ENCODE results near the gene TTLL3.

TTLL3 gene

DNA sequence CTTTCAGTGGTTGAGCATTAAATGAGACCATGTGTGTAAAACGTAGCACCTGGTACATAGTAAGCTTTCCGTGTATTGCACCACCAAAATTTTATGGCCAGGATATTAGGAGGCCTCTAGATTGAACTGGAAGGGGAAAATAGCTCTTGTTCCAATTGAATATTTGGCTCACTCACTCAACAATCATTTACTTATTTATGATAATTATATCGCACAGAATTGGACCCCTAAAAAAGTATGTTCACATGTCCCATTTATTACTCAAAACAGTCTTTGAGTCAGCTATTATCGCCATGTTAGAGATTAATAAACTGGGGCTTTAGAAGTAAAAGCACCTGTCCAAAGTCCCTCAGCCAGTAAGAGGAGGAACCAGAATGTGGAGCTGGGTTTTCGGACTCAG, 5.1 kb upstream of the TTLL3 start:
- DNase-seq (ENCODE audit: low read depth in 1 of 2, low spot score in 1 of 2), result no peak

DNA sequence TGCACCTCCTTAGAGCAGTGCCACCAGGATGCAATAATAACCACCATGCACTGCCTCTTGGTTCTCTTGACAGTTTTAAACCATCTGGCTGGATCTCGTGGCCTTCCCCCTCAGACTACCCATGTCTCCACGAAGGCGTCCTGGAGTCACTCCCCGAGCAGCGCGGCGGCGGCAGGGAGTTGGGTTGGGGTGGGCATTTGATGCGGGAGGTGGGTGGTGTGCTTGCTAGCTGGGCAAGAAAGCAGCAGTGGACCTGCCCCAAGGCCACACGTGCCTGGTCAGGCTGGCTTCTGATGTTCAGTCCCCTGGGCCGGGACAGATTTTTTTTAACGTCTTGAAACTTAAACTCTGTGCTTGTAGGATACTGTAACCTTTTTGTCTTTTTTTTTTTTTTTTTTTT, 3.9 kb upstream of the TTLL3 start:
- no peak for DNase-seq (ENCODE audit: low read depth in 1 of 2, low spot score in 1 of 2)

DNA sequence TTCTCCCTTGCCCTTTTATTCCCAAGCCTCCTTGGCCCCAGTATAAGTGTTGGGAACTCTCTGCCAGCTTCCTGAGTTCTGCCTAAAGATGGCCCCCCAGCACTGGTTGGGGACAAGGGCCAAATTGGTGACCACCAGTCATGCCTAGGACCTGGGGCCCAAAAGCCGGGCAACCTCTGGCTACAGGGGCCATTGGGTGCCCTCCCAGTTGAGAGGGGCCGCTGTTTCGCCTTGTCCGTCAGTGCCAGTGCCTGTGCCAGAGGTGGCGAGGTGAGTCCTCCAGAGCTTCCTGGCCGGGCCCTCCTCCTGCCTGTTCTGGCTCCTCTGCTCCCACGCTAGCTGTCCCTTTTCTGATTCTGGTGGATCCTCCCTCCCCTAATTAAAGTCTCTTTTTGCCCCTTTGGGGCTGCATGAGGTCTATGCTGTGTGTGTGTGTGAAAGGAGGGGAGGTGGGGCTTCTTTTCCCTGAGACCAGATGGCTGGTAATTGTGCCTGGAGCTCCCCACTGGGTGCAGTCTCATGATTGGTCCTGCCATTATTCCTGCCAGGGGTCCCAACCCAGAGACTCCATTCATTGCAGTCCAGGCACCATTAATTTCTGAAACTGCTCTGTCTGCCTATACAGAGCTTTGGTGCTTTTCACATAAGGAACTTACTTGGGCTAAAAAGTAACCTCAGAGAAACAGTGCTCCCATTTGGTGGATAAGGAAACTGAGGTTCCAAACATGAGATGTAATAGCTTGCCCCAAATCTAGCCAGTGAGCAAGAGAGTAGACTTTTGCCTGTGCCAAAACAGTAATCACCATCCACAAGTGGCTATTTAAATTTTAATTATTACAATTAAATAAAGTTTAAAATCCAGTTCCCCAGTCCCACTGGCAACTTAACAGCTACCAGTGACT, 3.1 kb upstream of the TTLL3 start:
- no peak for DNase-seq (ENCODE audit: low read depth in 1 of 2, low spot score in 1 of 2)

DNA sequence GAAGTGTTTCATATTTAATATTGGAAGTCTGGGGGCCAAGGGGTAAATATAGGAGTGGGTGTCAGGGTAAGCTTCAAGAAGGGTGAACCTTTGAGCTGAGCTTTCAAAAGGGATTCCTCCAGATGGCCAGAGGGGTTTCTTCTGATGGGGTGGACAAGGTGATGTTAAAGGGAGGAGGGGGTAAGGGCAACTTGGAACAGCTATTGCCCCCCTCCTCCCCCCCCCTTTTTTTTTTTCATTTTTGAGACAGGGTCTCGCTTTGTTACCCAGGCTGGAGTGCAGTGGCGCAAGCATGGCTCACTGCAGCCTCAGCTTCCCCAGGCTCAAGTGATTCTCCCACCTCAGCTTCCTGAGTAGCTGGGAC, 2.1 kb upstream of the TTLL3 start:
- DNase-seq (ENCODE audit: low read depth in 1 of 2, low spot score in 1 of 2), result no peak

DNA sequence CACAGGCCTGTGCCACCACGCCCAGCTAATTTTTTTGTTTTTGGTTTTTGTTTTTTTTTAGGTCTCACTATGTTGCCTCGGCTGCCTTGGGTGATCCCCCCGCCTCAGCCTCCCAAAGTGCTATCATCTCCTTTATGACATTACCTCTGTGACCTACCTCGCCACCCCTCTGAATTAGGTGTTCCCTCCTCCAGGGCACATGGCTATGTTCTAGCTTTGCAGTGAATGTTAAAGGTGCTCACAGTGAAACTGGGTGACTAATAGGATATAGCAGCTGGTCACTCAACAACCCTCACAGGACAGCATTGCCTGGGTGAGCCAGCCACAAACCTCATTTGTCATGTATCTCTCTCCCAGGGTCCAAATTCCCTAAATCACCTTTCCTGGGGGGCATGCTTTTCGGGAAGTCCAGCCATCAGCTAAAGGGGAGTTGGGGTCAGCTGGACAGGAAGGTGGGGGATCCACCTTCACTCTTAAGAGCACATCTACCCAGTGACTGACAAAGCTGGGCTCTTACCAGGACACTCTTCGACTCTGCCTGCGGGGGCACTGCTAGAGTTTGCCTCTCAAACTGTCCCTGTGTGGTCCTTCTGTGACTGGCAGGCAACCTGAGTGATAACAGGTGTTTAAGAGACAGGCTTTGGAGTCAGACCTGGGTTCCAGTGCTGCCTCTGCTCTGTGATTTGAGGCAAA, 1.6 kb upstream of the TTLL3 start:
- DNase-seq (ENCODE audit: low read depth in 1 of 2, low spot score in 1 of 2), result peak; percentile 21 to 24

DNA sequence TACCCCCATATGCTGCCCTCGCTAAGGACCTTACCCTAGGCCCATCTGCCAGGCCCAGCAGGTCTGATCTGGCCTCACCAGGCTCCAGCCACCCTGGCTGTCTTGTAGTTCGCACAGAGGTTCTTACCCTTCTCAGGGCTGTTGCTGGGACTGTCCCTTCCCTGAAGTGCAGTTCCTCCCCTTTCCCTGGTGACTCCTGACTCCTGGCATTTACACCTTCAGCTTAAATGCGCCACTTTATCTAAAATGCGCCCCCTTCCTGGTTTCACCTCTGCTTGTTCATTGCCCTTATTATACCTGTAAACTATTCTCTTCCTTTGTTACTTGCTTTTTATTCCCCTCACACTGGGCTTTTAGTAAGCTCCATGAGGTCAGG, 835 bp upstream of the TTLL3 start:
- no peak for DNase-seq (ENCODE audit: low read depth in 1 of 2, low spot score in 1 of 2)

DNA sequence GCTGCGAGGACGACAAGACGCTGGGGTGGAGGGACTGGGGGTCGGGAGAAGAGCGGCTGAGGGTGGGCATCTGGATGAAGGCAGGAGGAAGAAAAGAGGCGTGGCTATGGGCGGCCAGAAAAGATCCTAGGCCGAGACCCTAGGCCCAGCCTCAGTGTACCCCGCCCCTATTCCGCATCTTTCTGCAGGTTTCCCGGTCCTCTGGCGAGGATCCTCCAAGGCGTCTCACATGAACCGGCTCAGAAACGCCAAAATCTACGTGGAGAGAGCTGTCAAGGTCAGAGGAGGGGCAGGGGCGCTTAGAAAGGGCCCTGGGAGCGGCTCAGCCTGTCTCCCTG, 340 bp downstream of the TTLL3 start:
- no peak for DNase-seq (ENCODE audit: low read depth in 1 of 2, low spot score in 1 of 2)

DNA sequence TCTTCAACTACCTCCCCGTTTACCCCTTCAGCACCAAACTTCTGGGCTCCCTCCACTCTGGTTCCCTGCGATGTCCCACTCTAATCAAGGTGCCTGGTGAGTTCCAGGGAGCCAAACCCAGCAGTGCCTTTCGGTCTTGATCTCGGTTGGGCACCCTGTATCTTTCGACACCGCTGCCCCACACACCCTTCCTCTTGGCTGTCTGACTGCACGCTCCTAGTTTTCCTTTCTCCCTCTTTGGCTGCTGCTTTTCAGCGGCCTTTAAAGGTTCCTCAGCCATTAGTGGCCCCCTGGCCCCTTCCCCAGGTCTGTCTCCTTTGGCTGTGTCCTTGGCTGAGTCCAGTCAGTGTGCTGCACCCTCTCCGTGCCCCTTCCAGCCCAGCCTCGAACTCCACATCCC, 784 bp downstream of the TTLL3 start:
- DNase-seq (ENCODE audit: low read depth in 1 of 2, low spot score in 1 of 2), result no peak

DNA sequence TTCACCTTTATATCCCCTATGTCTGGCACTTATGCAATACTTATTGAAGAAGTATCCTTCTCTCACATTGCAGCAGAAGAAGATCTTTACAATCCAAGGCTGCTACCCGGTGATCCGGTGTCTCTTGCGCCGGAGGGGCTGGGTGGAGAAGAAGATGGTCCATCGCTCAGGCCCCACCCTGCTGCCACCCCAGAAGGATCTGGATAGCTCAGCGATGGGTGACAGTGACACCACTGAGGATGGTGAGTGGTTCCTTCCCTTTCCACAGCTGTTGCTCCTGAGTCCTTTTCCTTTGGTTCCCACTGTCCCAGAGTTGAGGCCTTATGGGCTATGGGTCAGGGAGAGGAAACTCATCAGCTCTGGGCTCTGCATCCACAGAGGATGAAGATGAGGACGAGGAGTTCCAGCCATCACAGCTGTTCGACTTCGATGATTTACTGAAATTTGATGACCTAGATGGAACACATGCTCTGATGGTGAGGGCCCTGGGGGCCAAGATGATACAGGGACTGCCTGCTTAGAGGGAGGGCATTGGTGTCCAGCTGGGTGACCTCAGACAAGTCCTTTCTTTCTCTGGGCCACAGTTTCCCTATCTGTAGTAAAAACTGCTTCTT, 2.9 kb downstream of the TTLL3 start:
- no peak for DNase-seq (ENCODE audit: low read depth in 1 of 2, low spot score in 1 of 2)

DNA sequence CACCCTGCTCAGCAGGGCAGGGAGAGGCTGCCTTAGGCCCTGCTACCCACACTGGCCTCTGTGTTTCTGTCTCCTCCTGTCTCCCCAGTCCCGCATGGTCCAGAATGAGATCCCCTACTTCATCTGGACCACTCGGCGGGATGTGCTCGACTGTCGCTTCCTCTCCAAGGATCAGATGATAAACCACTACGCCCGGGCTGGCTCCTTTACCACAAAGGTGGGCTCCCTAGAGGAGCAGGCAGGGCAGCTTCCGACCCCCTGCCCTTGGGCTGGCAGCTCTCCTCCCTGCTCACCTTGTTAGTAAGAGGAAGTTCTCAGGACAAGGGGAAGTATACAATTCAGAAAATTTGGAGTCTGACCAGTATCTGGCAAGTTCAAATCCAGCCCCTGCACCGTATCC, 5.9 kb downstream of the TTLL3 start:
- DNase-seq (ENCODE audit: low read depth in 1 of 2, low spot score in 1 of 2), result no peak

DNA sequence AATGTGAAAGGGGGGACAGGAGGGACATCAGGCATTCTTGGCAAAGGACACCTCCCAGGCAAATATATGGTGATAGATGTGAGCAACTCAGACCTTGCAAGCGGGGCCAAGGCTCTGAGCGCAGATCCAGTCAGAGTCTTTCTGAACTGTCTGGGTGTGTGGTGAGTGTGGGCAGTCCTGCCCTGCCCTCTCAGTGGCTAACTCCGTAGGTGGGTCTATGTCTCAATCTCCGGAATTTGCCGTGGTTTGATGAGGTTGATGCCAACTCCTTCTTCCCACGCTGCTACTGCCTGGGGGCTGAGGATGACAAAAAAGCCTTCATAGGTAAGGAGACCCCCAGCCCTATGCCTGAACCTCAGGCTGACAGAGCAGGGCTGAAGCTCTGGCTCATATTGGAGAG, 7.4 kb downstream of the TTLL3 start:
- DNase-seq (ENCODE audit: low read depth in 1 of 2, low spot score in 1 of 2), result no peak

DNA sequence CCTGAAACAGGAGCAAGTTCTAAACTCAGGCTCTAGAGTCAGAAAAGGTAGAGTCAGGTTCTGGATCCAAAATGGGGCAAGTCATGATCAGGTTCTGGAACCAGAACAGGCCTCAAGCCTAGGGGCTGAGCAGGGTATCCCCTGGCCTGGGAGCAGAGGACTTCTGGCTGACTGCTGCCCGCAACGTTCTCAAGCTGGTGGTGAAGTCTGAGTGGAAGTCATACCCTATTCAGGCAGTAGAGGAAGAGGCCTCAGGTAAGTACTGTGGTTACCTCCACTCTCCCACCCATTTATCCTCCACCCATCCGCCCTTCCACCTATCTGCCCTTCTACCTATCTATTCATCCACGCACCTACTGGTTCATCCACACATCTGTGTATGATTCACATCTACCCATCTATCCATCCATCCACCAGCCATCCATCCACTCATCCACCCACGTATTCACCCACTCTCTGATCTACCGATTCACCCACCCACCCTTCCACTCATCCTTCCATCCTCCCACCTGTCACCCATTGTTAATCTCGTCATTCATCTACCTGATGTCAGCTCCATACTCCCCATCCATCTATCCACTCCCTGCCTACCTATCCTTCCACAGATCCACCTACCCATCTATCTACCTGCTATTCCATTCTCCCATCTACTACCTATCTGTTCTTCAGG, 8.7 kb downstream of the TTLL3 start:
- DNase-seq (ENCODE audit: low read depth in 1 of 2, low spot score in 1 of 2), result no peak

DNA sequence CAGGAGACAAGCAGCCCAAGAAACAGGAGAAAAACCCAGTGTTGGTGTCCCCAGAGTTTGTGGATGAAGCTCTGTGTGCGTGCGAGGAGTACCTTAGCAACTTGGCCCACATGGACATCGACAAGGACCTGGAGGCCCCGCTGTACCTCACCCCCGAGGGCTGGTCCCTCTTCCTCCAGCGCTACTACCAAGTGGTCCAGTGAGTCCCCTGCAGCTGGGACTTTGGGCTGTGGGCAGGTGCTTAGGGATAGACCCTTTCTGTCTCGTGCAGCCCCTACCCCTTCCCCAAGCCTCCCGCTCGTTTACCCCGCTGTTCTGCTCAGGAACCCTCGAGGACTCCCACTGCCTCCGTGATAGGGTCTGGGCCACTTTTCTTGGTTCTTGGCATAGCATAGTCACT, 10.5 kb downstream of the TTLL3 start:
- DNase-seq (ENCODE audit: low read depth in 1 of 2, low spot score in 1 of 2), result no peak

DNA sequence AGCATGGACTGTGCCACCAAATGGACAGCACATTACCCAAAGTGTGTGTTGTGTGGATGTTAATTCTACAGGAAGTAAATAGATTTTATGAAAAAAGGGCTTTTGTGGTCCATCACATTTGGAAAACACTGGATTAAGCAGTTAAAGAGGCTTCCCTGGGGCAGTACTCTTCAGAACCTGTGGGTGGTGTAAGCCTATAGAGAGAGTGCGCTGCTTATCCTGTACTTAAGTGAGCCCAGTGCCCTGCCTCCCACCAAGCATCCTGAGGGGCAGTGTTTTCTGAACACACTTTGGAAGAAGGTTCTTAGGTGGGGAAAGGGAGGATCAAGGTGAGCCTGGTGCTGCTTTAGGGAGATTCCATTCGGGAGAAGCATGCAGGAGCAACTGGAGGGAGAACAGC, 10.9 kb downstream of the TTLL3 start:
- DNase-seq (ENCODE audit: low read depth in 1 of 2, low spot score in 1 of 2), result no peak

DNA sequence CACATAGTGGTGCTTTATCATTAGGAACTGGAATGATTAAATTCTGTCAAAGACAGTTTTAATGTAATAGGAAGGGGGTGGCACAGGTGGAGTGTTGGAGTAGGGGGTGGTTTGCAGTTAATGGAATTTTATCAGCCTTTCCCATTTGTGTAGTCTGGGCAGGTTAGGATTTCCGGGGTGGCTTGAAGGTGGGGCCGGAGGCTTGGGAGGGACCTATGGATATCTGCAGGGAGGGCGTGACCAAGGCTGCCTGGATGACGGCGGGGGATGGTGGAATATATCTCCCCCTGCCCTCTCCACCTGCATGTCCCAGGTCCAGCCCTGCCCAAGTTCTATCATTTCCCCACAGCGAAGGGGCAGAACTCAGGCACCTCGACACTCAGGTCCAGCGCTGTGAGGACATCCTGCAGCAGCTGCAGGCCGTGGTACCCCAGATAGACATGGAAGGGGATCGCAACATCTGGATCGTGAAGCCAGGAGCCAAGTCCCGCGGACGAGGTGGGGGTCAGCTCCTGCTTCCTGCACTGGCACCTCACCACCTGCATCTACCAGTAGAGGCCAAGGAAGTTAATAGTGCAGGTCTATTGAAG, 15.5 kb downstream of the TTLL3 start:
- no peak for DNase-seq (ENCODE audit: low read depth in 1 of 2, low spot score in 1 of 2)

DNA sequence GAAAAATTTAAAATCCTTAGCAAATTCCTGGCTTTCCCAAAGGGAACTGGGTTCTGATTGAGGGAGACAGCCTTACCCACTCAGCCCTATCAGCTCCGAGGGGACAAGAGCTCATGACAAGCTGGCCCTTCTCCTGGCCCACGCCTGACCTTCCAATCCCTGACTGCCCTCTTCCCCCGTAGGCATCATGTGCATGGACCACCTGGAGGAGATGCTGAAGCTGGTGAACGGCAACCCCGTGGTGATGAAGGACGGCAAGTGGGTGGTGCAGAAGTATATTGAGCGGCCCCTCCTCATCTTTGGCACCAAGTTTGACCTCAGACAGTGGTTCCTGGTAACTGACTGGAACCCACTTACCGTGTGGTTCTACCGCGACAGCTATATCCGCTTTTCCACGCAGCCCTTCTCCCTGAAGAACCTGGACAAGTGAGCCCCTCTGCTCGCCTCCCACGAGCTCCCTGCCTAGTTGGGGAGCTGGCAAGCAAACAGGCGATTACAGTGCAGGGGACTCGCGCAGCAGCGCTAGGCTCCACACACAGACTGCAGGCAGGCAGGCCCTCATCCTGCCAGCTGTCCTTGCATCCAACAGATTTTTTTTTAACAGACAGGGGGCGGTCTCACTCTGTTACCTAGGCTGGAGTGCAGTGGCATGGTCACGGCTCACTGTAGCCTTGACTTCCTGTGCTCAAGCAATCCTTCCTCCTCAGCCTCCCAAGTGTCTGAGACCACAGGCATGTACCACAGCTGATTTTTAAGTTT, 16.9 kb downstream of the TTLL3 start:
- no peak for DNase-seq (ENCODE audit: low read depth in 1 of 2, low spot score in 1 of 2)

DNA sequence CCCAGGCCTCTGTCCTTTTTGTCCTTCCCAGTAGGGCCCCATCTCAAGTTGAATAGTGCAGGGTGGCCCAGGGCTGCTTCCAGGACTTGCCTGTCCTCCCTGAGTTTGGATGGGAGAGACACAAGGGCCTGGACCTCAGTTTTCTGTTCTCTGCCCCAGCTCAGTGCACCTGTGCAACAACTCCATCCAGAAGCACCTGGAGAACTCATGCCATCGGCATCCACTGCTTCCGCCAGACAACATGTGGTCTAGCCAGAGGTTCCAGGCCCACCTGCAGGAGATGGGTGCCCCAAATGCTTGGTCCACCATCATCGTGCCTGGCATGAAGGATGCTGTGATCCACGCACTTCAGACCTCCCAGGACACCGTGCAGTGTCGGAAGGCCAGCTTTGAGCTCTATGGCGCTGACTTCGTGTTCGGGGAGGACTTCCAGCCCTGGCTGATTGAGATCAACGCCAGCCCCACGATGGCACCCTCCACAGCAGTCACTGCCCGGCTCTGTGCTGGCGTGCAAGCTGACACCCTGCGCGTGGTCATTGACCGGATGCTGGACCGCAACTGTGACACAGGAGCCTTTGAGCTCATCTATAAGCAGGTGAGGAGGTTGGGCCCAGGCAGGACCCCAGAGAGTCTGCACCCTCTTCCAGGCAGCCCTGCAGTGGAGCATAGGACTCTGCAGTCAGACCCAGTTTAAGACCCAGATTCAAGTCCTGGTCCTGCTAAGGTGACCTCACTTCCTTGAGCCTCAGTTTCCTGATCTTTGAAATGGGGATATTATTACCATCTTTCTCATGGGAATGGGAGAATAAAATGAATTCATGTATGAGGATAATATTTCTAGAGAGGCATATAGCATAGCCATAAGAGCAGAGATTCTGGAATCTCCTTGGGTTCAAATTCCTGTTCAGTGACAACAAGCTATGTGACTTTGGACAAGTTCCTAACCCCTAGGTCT, 19.0 kb downstream of the TTLL3 start:
- no peak for DNase-seq (ENCODE audit: low read depth in 1 of 2, low spot score in 1 of 2)

DNA sequence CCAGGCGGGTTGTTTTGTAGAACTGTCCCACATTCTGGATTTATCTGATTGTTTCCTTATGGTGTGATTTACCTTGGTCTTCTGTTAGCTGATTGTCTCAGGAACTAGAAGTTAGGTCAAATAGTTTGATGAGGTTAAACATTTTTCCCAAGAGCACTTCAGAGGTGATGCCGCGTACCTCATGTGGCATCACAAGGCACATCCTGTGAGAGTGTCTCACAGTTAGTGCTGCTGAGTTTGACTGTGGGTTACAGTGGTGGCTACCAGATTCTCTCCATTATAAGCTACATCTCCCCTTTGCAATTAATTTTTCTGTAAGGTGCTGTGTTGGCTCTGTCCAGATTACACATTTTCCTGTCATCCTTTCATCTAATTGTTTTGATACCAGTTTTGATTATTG, 21.2 kb downstream of the TTLL3 start:
- no peak for DNase-seq (ENCODE audit: low read depth in 1 of 2, low spot score in 1 of 2)

DNA sequence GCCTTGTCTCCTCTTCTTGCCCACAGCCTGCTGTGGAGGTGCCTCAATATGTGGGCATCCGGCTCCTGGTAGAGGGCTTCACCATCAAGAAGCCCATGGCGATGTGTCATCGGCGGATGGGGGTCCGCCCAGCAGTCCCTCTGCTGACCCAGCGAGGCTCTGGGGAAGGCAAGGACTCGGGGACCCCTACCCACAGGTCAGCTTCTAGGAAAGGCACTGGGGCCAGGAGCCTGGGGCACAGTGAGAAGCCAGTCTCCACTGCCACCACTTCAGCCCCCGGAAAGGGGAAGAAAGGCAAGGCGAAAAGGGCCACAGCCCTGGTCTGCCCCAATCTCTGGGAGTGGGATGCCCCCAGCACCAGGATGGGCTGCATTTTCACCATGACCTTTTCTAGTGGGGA, 23.0 kb downstream of the TTLL3 start:
- no peak for DNase-seq (ENCODE audit: low read depth in 1 of 2, low spot score in 1 of 2)
